ENCODE measurements around the gene AFF3. TPM values are rescaled to one million over a fixed set of nuclear protein-coding genes. Genes with fewer than 3 reads are reported as not detected.

Gene AFF3
- total RNA-seq, 1 experiment from 2014 or later = 0.22 TPM

- Mint-ChIP-seq H3K27me3 (ENCODE audit: low read depth) (peaks cover 2% of the 10 kb centered on the region), H3K27ac (no peak overlapping the region), H3K9me3 (no peaks in the 10 kb centered on the region; a peak in 2 of 5 replicates), H3K4me3 (no peak overlapping the region), H3K4me1 (peaks cover 0 to 6% of the 10 kb centered on the region in 2 experiments; a peak in 2 of 4 replicates), H3K36me3 (ENCODE audit: insufficient read depth in 1 of 3, low read depth in 3 of 3) (no peaks in the 10 kb centered on the region)
- Histone ChIP-seq H3K9me3 (ENCODE audit: control insufficient read depth, low read depth, low read length) (no peaks in the 10 kb centered on the region), H3T11ph (ENCODE audit: low read length) (no peak overlapping the region), H2BK15ac (ENCODE audit: low read depth, low read length) (no peak overlapping the region), H3K27me3 (ENCODE audit: insufficient read depth, low read length) (no peaks in the 10 kb centered on the region; the same call in 1 of the 2 replicates), H2BK12ac (ENCODE audit: insufficient read length, low read depth, low read length) (no peak overlapping the region), H3K27ac (ENCODE audit: insufficient read length, low read depth, low read length) (no peak overlapping the region), H4K91ac (ENCODE audit: insufficient read length, low read depth, low read length) (no peak overlapping the region), H3K4me2 (ENCODE audit: insufficient read depth, insufficient read length, low read length) (no peak overlapping the region), H3K79me1 (ENCODE audit: insufficient read depth, low read depth, low read length, poor library complexity, severe bottlenecking) (no peaks in the 10 kb centered on the region), H2AK5ac (ENCODE audit: insufficient read length, low read length) (no peak overlapping the region), H3K23me2 (ENCODE audit: insufficient read length, low read depth, low read length, poor library complexity, severe bottlenecking) (no peaks in the 10 kb centered on the region), H4K20me1 (ENCODE audit: control insufficient read depth, insufficient read depth, insufficient read length) (no peaks in the 10 kb centered on the region), H3K4me1 (ENCODE audit: insufficient read depth, low read length) (no peaks in the 10 kb centered on the region), H2BK5ac (ENCODE audit: insufficient read length, low read length) (no peak overlapping the region), H3K23ac (ENCODE audit: insufficient read length, low read depth, low read length) (no peak overlapping the region), H3K79me2 (ENCODE audit: insufficient read depth, low read length) (no peaks in the 10 kb centered on the region), H3K14ac (ENCODE audit: insufficient read depth, low read length) (no peak overlapping the region), H2BK120ac (ENCODE audit: low read depth, low read length, poor library complexity, severe bottlenecking) (no peak overlapping the region), H3K4ac (ENCODE audit: low read depth, low read length) (no peak overlapping the region), H3K56ac (ENCODE audit: insufficient read length, low read depth, low read length) (no peak overlapping the region), H2BK20ac (ENCODE audit: low read depth, low read length, poor library complexity, severe bottlenecking) (no peak overlapping the region), H2AFZ (ENCODE audit: low read length) (no peak overlapping the region), H3K18ac (ENCODE audit: insufficient read length, low read depth, low read length) (no peak overlapping the region), H4K5ac (ENCODE audit: insufficient read length, low read depth, low read length) (no peak overlapping the region), H3K9ac (ENCODE audit: extremely low read depth, insufficient read length, low read length) (no peak overlapping the region), H4K8ac (replicated peaks; ENCODE audit: insufficient read length, low read depth, low read length) (no peak overlapping the region)
- no CpG with 5 or more reads among the region's 4 CpGs for WGBS (ENCODE audit: extremely low coverage, insufficient read length, low lambda C conversion rate)
- DNase-seq = no peak
- TF ChIP-seq CTCF (conservative IDR thresholded peaks at IDR 0.05) = no peak
These were observed 335.6 kb downstream of the AFF3 start for GRCh38 chr2:99806758-99807157.
